HepG2 (cell line): Measurements from ENCODE around the gene ANXA6. TPM values are rescaled to one million over a fixed set of nuclear protein-coding genes. Genes with fewer than 3 reads are reported as not detected.

Experiments used
- ATAC-seq: fragments of 200-7000 bp; cut with Tn5 transposase; 3 replicates; pipeline ENCODE4 v1.9.1; 2020; ENCODE audit warnings: mild to moderate bottlenecking, moderate library complexity
- BruUV-seq: library from RNA; stranded (reverse); fragments of 400-500 nt; replicated peaks from 2 replicates; lab custom pipeline; 2021; lab: Mats Ljungman, UMichigan
- CTCF ChIA-PET: fragments of 300-600 bp; formaldehyde crosslinking; extraction: SDS; loops from one replicate; lab custom pipeline; 2021; ENCODE audit warnings: low total read pairs, inconsistent platforms, low intra/inter-chr PET ratio; lab: Yijun Ruan, JAX
- POLR2A ChIA-PET: fragments of 350-600 bp; sonication (Branson Sonifier 250); formaldehyde crosslinking; loops from one replicate; lab custom pipeline; 2020; ENCODE audit warnings: antibody characterized with exemption, inconsistent platforms; lab: Yijun Ruan, JAX
- DNase-seq: peaks from one replicate; pipeline ENCODE4 v3.0.0-alpha.2; 2015; ENCODE audit warnings: low spot score
- FAIRE-seq: peaks from 3 replicates; lab custom pipeline; 2011; peaks lifted over from hg19 to GRCh38; lab: Jason Lieb, UNC
- H2AFZ ChIP-seq: one replicate; pipeline ENCODE4 v1.6.1; 2011; ENCODE audit warnings: low read length, inconsistent platforms
- H3K27ac ChIP-seq: fragments of 300-600 bp; 3 replicates; pipeline ENCODE4 v1.8.0; 2011; ENCODE audit warnings: mixed run types, mild to moderate bottlenecking, mixed read lengths, low read length, inconsistent platforms; ENCODE audit not compliant: insufficient read depth; ENCODE audit errors: extremely low read length
- H3K27me3 ChIP-seq, 2 experiments: fragments of 200-600 bp in 1 of 2; 2 replicates in 1 of 2; 3 replicates in 1 of 2; pipeline versions ENCODE4 v1.6.0 to v1.8.0; 2011; ENCODE audit warnings: low read length in 2 of 2, mild to moderate bottlenecking in 2 of 2, moderate library complexity in 2 of 2, inconsistent platforms in 1 of 2; ENCODE audit not compliant: insufficient read depth in 2 of 2, control insufficient read depth in 1 of 2
- H3K36me3 ChIP-seq, 2 experiments: fragments of 200-600 bp in 1 of 2; replicated peaks in 1 of 2; 2 replicates in 1 of 2; 3 replicates in 1 of 2; pipeline versions ENCODE4 v1.5.1 to v1.8.0; 2011; ENCODE audit warnings: low read length in 2 of 2, inconsistent platforms in 1 of 2; ENCODE audit not compliant: insufficient read depth in 2 of 2, control insufficient read depth in 1 of 2
- H3K4me1 ChIP-seq: 2 replicates; pipeline ENCODE4 v1.5.1; 2012; ENCODE audit warnings: low read length, inconsistent platforms; ENCODE audit not compliant: insufficient read depth
- H3K4me2 ChIP-seq: 2 replicates; pipeline ENCODE4 v1.6.0; 2011; ENCODE audit warnings: low read depth, low read length, inconsistent platforms
- H3K4me3 ChIP-seq, 3 experiments: fragments of 200-600 bp in 1 of 3; sonication (generic), shearing (Covaris generic) in 1 of 3; replicated peaks in 1 of 3; 2 replicates each; pipeline ENCODE4 v1.5.1; 2011 to 2016; ENCODE audit warnings: low read length in 3 of 3, inconsistent platforms in 2 of 3, low read depth in 2 of 3, mild to moderate bottlenecking in 2 of 3, control low read depth in 1 of 3, mixed read lengths in 1 of 3; ENCODE audit not compliant: insufficient read depth in 1 of 3
- H3K79me2 ChIP-seq: one replicate; pipeline ENCODE4 v1.6.1; 2011; ENCODE audit warnings: low read length, inconsistent platforms; ENCODE audit not compliant: insufficient read depth
- H3K9ac ChIP-seq: 2 replicates; pipeline ENCODE4 v1.6.0; 2011; ENCODE audit warnings: mild to moderate bottlenecking, low read depth, low read length, inconsistent platforms; ENCODE audit not compliant: insufficient read depth
- H3K9me3 ChIP-seq: 2 replicates; pipeline ENCODE4 v1.5.1; 2012; ENCODE audit warnings: mild to moderate bottlenecking, low read length
- H4K20me1 ChIP-seq: 2 replicates; pipeline ENCODE4 v1.6.0; 2011; ENCODE audit warnings: inconsistent platforms, mild to moderate bottlenecking, low read length, moderate library complexity; ENCODE audit not compliant: insufficient read depth
- ARNT2 ChIP-seq: sonication (generic); formaldehyde crosslinking; IDR thresholded peaks from 2 replicates; pipeline ENCODE4 v1.8.0; 2022; ENCODE audit warnings: mild to moderate bottlenecking, low read depth, missing genetic modification reagents, moderate library complexity
- IRF2 ChIP-seq: IDR thresholded peaks from 2 replicates; pipeline ENCODE4 v1.6.1; 2018; ENCODE audit warnings: missing genetic modification reagents, missing compliant biosample characterization
- NFKB2 ChIP-seq: sonication (generic); formaldehyde crosslinking; IDR thresholded peaks from 2 replicates; pipeline ENCODE4 v1.4.0; 2020; ENCODE audit warnings: missing genetic modification reagents, borderline replicate concordance
- POLR2AphosphoS2 ChIP-seq: IDR thresholded peaks from 2 replicates; pipeline ENCODE4 v1.6.1; 2011; ENCODE audit warnings: low read depth, low read length, improper control_type of control experiment
- STAG1 ChIP-seq: sonication (generic); formaldehyde crosslinking; IDR thresholded peaks from 2 replicates; pipeline ENCODE4 v1.4.0; 2020; ENCODE audit warnings: missing genetic modification reagents
- TGIF2 ChIP-seq: IDR thresholded peaks from 2 replicates; pipeline ENCODE4 v1.6.1; 2016; ENCODE audit warnings: control low read depth, missing compliant biosample characterization
- ZFX ChIP-seq: sonication (generic); formaldehyde crosslinking; IDR thresholded peaks from 2 replicates; pipeline ENCODE4 v1.4.0; 2020; ENCODE audit warnings: mild to moderate bottlenecking, low read depth, missing genetic modification reagents, moderate library complexity
- WGBS: methylation state at CpG from one replicate; pipeline ENCODE4 v1.1.6; 2017; ENCODE audit warnings: low lambda C conversion rate; 5-methylcytosine and 5-hydroxymethylcytosine counted together
- in situ Hi-C: cut with HindIII; loops from 2 replicates; pipeline ENCODE4 v1.10.0; 2017; ENCODE audit warnings: low pct_unique_long_range_greater_than_20kb; ENCODE audit not compliant: extremely low pct_ligation_motif_present
- intact Hi-C: fragments of 100-400 bp; cut with micrococcal nuclease; formaldehyde crosslinking; loops from one replicate; pipeline ENCODE4 v1.10.0; 2022; ENCODE audit not compliant: unreplicated experiment
- polyA plus RNA-seq, 8 experiments: library from polyadenylated mRNA; depleted of rRNA in 3 of 8; stranded (reverse) in 7 of 8; unstranded in 1 of 8; fragments of >200 nt; fragmentation: Illumina TruSeq in 4 of 8; extraction: Trizol in 4 of 8; gene quantifications; 2 replicates each; pipeline versions ENCODE4 v1.2.1 to v1.2.3, GENCODE V29; 2011 to 2016; ENCODE audit warnings: low read depth in 4 of 8, missing spikeins in 1 of 8, mixed read lengths in 1 of 8; ENCODE audit not compliant: insufficient read depth in 1 of 8
- total RNA-seq, 5 experiments: library from RNA; depleted of rRNA; stranded (reverse); fragments of >200 nt; fragmentation: Illumina TruSeq; extraction: Trizol; gene quantifications; 2 replicates each; pipeline ENCODE4 v1.2.3, GENCODE V29; 2016; ENCODE audit warnings: low read depth in 1 of 5
- TF ChIP-seq, protein P1 (sequence below): sonication (generic); formaldehyde crosslinking; IDR thresholded peaks from 2 replicates; pipeline ENCODE4 v1.5.1; 2020; ENCODE audit warnings: mild to moderate bottlenecking, missing genetic modification reagents, moderate library complexity
- TF ChIP-seq, protein P2 (sequence below): sonication (generic); formaldehyde crosslinking; IDR thresholded peaks from 2 replicates; pipeline ENCODE4 v1.8.0; 2022; ENCODE audit warnings: missing genetic modification reagents, mild to moderate bottlenecking, moderate library complexity, borderline replicate concordance
- TF ChIP-seq, protein P3 (sequence below): sonication (generic); formaldehyde crosslinking; IDR thresholded peaks from 2 replicates; pipeline ENCODE4 v1.8.1; 2023; ENCODE audit warnings: mild to moderate bottlenecking, moderate library complexity, missing genetic modification reagents
- TF ChIP-seq, protein P4 (sequence below): sonication (generic); formaldehyde crosslinking; IDR thresholded peaks from 2 replicates; pipeline ENCODE4 v1.4.0; 2020; ENCODE audit warnings: missing genetic modification reagents, borderline replicate concordance

ANXA6 gene
- total and polyA plus RNA-seq, 2 of the 13 experiments (the other 11 are each of a cell fraction or from before 2014, with no cell fraction given), result 103 to 125 TPM

DNA sequence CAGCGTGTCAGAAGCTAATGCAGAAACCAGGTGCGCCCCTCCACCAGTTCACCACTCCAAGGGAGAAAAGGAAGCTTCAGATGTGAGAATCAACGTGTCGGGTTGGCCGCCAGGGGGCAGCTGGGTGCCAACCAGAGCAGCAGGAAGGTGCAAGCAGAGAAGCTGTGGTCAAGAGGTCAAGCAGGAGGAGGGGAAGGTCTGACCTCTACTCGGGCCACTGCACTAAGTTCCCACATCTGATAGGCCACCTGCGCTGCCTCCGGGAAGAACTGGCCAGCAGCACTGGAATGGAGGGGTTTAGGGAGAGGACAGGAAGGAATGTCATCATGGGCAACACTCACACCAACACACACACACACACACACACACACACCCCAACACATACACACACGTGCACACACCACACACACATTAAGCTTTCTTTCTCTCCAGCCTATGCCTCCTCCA lies 31.4 kb downstream of the ANXA6 start:
- ChIA-PET CTCF (interaction anchor here (1.4 to 4.8 kb wide), 3 partner anchors 38 to 113 kb away, joined by 3 to 60 read pairs (median 19); no protein-coding TSS in a partner anchor), POLR2A (interaction anchor here (1.0 to 1.7 kb wide), 3 partner anchors 31 to 112 kb away, joined by 3 to 15 read pairs (median 5); partner anchors contain the start of gene ANXA6)
- no TSS peak for BruUV-seq
- Histone ChIP-seq H3K79me2 (no peaks in the 10 kb centered on the region), H3K27ac (no peak overlapping the region), H4K20me1 (no peaks in the 10 kb centered on the region; the same call in 1 of the 2 replicates), H3K27me3 (no peaks in the 10 kb centered on the region), H3K4me3 (no peak overlapping the region), H3K36me3 (peaks cover 40 to 78% of the 10 kb centered on the region in 2 experiments), H2AFZ (no peak overlapping the region), H3K9ac (no peak overlapping the region), H3K9me3 (no peaks in the 10 kb centered on the region), H3K4me1 (0 out of 2 replicates have a peak, but pooled peaks cover 4% of the 10 kb centered on the region), H3K4me2 (no peak overlapping the region)
- DNase-seq (peak; percentile 68), FAIRE-seq (peak; percentile 93), ATAC-seq (peak; percentile 83)
- 27% methylated on average over 6 of the region's 9 CpGs for WGBS
- in situ Hi-C loops (loop anchor here (10.0 kb wide), 1 partner anchor 109 kb away; no protein-coding TSS in a partner anchor), intact Hi-C loops (loop anchor here (1.0 kb wide), 2 partner anchors 38 to 113 kb away; no protein-coding TSS in a partner anchor)
- TF ChIP-seq, protein P1, sequence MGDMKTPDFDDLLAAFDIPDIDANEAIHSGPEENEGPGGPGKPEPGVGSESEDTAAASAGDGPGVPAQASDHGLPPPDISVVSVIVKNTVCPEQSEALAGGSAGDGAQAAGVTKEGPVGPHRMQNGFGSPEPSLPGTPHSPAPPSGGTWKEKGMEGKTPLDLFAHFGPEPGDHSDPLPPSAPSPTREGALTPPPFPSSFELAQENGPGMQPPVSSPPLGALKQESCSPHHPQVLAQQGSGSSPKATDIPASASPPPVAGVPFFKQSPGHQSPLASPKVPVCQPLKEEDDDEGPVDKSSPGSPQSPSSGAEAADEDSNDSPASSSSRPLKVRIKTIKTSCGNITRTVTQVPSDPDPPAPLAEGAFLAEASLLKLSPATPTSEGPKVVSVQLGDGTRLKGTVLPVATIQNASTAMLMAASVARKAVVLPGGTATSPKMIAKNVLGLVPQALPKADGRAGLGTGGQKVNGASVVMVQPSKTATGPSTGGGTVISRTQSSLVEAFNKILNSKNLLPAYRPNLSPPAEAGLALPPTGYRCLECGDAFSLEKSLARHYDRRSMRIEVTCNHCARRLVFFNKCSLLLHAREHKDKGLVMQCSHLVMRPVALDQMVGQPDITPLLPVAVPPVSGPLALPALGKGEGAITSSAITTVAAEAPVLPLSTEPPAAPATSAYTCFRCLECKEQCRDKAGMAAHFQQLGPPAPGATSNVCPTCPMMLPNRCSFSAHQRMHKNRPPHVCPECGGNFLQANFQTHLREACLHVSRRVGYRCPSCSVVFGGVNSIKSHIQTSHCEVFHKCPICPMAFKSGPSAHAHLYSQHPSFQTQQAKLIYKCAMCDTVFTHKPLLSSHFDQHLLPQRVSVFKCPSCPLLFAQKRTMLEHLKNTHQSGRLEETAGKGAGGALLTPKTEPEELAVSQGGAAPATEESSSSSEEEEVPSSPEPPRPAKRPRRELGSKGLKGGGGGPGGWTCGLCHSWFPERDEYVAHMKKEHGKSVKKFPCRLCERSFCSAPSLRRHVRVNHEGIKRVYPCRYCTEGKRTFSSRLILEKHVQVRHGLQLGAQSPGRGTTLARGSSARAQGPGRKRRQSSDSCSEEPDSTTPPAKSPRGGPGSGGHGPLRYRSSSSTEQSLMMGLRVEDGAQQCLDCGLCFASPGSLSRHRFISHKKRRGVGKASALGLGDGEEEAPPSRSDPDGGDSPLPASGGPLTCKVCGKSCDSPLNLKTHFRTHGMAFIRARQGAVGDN (CRISPR knock-in tag), result peak; percentile 62
- TF ChIP-seq IRF2 (CRISPR knock-in tag), result peak; percentile 44; the same call in 1 of the 2 replicates
- 0 out of 2 replicates have a peak, but pooled peaks have one; percentile 13 for TF ChIP-seq ZFX
- TF ChIP-seq, protein P2, sequence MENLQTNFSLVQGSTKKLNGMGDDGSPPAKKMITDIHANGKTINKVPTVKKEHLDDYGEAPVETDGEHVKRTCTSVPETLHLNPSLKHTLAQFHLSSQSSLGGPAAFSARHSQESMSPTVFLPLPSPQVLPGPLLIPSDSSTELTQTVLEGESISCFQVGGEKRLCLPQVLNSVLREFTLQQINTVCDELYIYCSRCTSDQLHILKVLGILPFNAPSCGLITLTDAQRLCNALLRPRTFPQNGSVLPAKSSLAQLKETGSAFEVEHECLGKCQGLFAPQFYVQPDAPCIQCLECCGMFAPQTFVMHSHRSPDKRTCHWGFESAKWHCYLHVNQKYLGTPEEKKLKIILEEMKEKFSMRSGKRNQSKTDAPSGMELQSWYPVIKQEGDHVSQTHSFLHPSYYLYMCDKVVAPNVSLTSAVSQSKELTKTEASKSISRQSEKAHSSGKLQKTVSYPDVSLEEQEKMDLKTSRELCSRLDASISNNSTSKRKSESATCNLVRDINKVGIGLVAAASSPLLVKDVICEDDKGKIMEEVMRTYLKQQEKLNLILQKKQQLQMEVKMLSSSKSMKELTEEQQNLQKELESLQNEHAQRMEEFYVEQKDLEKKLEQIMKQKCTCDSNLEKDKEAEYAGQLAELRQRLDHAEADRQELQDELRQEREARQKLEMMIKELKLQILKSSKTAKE (CRISPR knock-in tag), result no peak
- TF ChIP-seq, protein P3, sequence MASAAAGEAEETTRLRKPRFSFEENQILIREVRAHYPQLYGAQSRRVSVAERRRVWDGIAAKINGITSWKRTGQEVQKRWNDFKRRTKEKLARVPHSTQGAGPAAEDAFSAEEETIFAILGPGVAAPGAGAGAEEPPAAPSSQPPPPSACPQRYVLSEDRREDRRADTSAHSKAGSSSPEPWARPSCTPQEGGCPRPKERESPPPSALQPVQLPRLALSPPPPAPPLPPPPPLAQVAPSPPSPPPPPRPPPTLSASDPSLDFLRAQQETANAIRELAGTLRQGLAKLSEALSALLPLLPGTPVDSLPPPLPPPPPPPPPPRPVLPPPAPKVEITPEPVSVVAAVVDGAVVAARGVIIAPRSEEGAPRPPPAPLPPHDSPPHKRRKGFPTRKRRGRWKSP, result no peak
- peak; percentile 86 for TF ChIP-seq STAG1 (CRISPR knock-in tag)
- TF ChIP-seq ARNT2 (CRISPR knock-in tag), result no peak
- TF ChIP-seq NFKB2 (CRISPR knock-in tag), result no peak
- 0 out of 2 replicates have a peak, but pooled peaks have one; percentile 42 for TF ChIP-seq TGIF2 (CRISPR knock-in tag)
- no peak for TF ChIP-seq POLR2AphosphoS2
- TF ChIP-seq, protein P4, sequence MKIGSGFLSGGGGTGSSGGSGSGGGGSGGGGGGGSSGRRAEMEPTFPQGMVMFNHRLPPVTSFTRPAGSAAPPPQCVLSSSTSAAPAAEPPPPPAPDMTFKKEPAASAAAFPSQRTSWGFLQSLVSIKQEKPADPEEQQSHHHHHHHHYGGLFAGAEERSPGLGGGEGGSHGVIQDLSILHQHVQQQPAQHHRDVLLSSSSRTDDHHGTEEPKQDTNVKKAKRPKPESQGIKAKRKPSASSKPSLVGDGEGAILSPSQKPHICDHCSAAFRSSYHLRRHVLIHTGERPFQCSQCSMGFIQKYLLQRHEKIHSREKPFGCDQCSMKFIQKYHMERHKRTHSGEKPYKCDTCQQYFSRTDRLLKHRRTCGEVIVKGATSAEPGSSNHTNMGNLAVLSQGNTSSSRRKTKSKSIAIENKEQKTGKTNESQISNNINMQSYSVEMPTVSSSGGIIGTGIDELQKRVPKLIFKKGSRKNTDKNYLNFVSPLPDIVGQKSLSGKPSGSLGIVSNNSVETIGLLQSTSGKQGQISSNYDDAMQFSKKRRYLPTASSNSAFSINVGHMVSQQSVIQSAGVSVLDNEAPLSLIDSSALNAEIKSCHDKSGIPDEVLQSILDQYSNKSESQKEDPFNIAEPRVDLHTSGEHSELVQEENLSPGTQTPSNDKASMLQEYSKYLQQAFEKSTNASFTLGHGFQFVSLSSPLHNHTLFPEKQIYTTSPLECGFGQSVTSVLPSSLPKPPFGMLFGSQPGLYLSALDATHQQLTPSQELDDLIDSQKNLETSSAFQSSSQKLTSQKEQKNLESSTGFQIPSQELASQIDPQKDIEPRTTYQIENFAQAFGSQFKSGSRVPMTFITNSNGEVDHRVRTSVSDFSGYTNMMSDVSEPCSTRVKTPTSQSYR (CRISPR knock-in tag), result peak; percentile 55; the same call in 1 of the 2 replicates
